H1 (cell line): ENCODE results near the gene DCX. TPM values are rescaled to one million over a fixed set of nuclear protein-coding genes. Genes with fewer than 3 reads are reported as not detected.

Experiments
- CTCF ChIA-PET: fragments of 300-600 bp; sonication (Branson Sonifier 250); formaldehyde crosslinking; loops from one replicate; lab custom pipeline; 2021; ENCODE audit not compliant: partially characterized antibody; lab: Charles Lee
- POLR2A ChIA-PET: fragments of 300-600 bp; sonication (Branson Sonifier 250); formaldehyde crosslinking; loops from one replicate; lab custom pipeline; 2021; ENCODE audit warnings: inconsistent platforms; ENCODE audit not compliant: partially characterized antibody; lab: Charles Lee
- DNase-seq, 2 experiments: peaks; one replicate each; pipeline versions ENCODE4 v3.0.0 to v3.0.0-alpha.2; 2010 to 2022; ENCODE audit warnings: low spot score in 2 of 2, low read depth in 1 of 2, mixed read lengths in 1 of 2
- FAIRE-seq: peaks from 2 replicates; lab custom pipeline; 2011; peaks lifted over from hg19 to GRCh38; lab: Jason Lieb, UNC
- H2AFZ ChIP-seq: 2 replicates; pipeline ENCODE4 v1.8.1; 2012; ENCODE audit warnings: low read length, inconsistent platforms
- H2AK5ac ChIP-seq: 2 replicates; pipeline ENCODE4 v1.6.1; 2013; ENCODE audit warnings: low read depth, low read length
- H2BK120ac ChIP-seq: replicated peaks from 2 replicates; pipeline ENCODE3; 2013; ENCODE audit warnings: low read depth, low read length, inconsistent platforms
- H2BK12ac ChIP-seq: 2 replicates; pipeline ENCODE4 v1.6.1; 2013; ENCODE audit warnings: low read depth, low read length
- H2BK15ac ChIP-seq: 2 replicates; pipeline ENCODE4 v1.6.1; 2013; ENCODE audit warnings: low read length
- H2BK20ac ChIP-seq: 2 replicates; pipeline ENCODE4 v1.6.1; 2013; ENCODE audit warnings: low read length
- H2BK5ac ChIP-seq: 2 replicates; pipeline ENCODE4 v1.6.1; 2013; ENCODE audit warnings: low read depth, low read length
- H3K14ac ChIP-seq: 2 replicates; pipeline ENCODE4 v1.6.1; 2013; ENCODE audit warnings: inconsistent platforms; ENCODE audit not compliant: insufficient read length
- H3K18ac ChIP-seq: 2 replicates; pipeline ENCODE4 v1.6.1; 2013; ENCODE audit warnings: low read length; ENCODE audit errors: extremely low read depth
- H3K23ac ChIP-seq: 2 replicates; pipeline ENCODE4 v1.6.1; 2013; ENCODE audit warnings: inconsistent platforms; ENCODE audit not compliant: insufficient read length
- H3K23me2 ChIP-seq: 2 replicates; pipeline ENCODE4 v1.6.1; 2013; ENCODE audit warnings: low read depth, low read length
- H3K27ac ChIP-seq: 2 replicates; pipeline ENCODE4 v1.6.1; 2011; ENCODE audit warnings: low read depth, low read length, inconsistent platforms
- H3K27me3 ChIP-seq, 4 experiments: replicated peaks in 1 of 4; 1 replicate in 1 of 4; 2 replicates in 3 of 4; pipeline versions ENCODE4 v1.6.1 to v1.8.1; 2011 to 2013; ENCODE audit warnings: low read length in 3 of 4, mild to moderate bottlenecking in 3 of 4, inconsistent platforms in 2 of 4, mixed read lengths in 2 of 4, moderate library complexity in 1 of 4; ENCODE audit not compliant: control insufficient read depth in 3 of 4, insufficient read depth in 3 of 4; ENCODE audit errors: extremely low read depth in 1 of 4
- H3K36me3 ChIP-seq, 4 experiments: 2 replicates each; pipeline versions ENCODE4 v1.6.1 to v1.8.1; 2011 to 2013; ENCODE audit warnings: mild to moderate bottlenecking in 4 of 4, low read length in 3 of 4, moderate library complexity in 2 of 4, control low read depth in 1 of 4, inconsistent platforms in 1 of 4; ENCODE audit not compliant: insufficient read depth in 4 of 4, control insufficient read depth in 2 of 4
- H3K4ac ChIP-seq: replicated peaks from 2 replicates; pipeline ENCODE3; 2013; ENCODE audit warnings: low read length, low read depth, mixed read lengths, inconsistent platforms; ENCODE audit not compliant: insufficient read length
- H3K4me1 ChIP-seq, 4 experiments: replicated peaks in 1 of 4; 1 replicate in 1 of 4; 2 replicates in 3 of 4; pipeline versions ENCODE4 v1.6.1 to v1.8.1; 2011 to 2013; ENCODE audit warnings: low read length in 3 of 4, inconsistent platforms in 2 of 4, mixed read lengths in 1 of 4; ENCODE audit not compliant: insufficient read depth in 4 of 4, control insufficient read depth in 3 of 4
- H3K4me2 ChIP-seq, 2 experiments: 2 replicates each; pipeline versions ENCODE4 v1.6.1 to v1.8.1; 2011 to 2013; ENCODE audit warnings: low read depth in 2 of 2, low read length in 2 of 2, control low read depth in 1 of 2, inconsistent platforms in 1 of 2, mild to moderate bottlenecking in 1 of 2; ENCODE audit not compliant: insufficient read depth in 1 of 2
- H3K4me3 ChIP-seq, 4 experiments: fragments of 200-600, 300-600 bp in 1 of 4; sonication (generic), shearing (Covaris generic), sonication (Bioruptor Twin) in 1 of 4; 2 replicates each; pipeline versions ENCODE4 v1.5.1 to v1.8.1; 2011 to 2016; ENCODE audit warnings: low read length in 4 of 4, low read depth in 3 of 4, control low read depth in 2 of 4, inconsistent platforms in 2 of 4, mild to moderate bottlenecking in 2 of 4, mixed read lengths in 1 of 4, moderate library complexity in 1 of 4; ENCODE audit not compliant: insufficient read depth in 2 of 4; ENCODE audit errors: extremely low read depth in 1 of 4
- H3K56ac ChIP-seq: replicated peaks from 2 replicates; pipeline ENCODE3; 2013; ENCODE audit warnings: low read depth, mild to moderate bottlenecking, mixed read lengths, low read length, inconsistent platforms; ENCODE audit not compliant: insufficient read length
- H3K79me1 ChIP-seq: 2 replicates; pipeline ENCODE4 v1.6.1; 2013; ENCODE audit warnings: low read depth, low read length, control low read depth
- H3K79me2 ChIP-seq, 2 experiments: 2 replicates each; pipeline versions ENCODE4 v1.6.1 to v1.8.1; 2012 to 2013; ENCODE audit warnings: low read length in 2 of 2, mild to moderate bottlenecking in 2 of 2, inconsistent platforms in 1 of 2; ENCODE audit not compliant: insufficient read depth in 2 of 2, control insufficient read depth in 1 of 2
- H3K9ac ChIP-seq, 4 experiments: replicated peaks in 1 of 4; 1 replicate in 1 of 4; 2 replicates in 3 of 4; pipeline versions ENCODE4 v1.6.1 to v1.8.1; 2011 to 2013; ENCODE audit warnings: low read depth in 3 of 4, low read length in 3 of 4, control low read depth in 2 of 4, mild to moderate bottlenecking in 2 of 4, moderate library complexity in 2 of 4, inconsistent platforms in 1 of 4; ENCODE audit errors: extremely low read depth in 1 of 4
- H3K9me3 ChIP-seq, 2 experiments: 2 replicates each; pipeline versions ENCODE4 v1.6.1 to v1.8.1; 2012 to 2013; ENCODE audit warnings: mild to moderate bottlenecking in 2 of 2, moderate library complexity in 2 of 2, control low read depth in 1 of 2, inconsistent platforms in 1 of 2, low read depth in 1 of 2, low read length in 1 of 2, mixed read lengths in 1 of 2; ENCODE audit not compliant: insufficient read depth in 2 of 2
- H4K20me1 ChIP-seq, 2 experiments: replicated peaks in 1 of 2; 2 replicates each; pipeline versions ENCODE3 to v1.8.1; 2011 to 2013; ENCODE audit warnings: inconsistent platforms in 2 of 2, low read length in 2 of 2, mild to moderate bottlenecking in 1 of 2; ENCODE audit not compliant: insufficient read depth in 2 of 2, control insufficient read depth in 1 of 2
- H4K5ac ChIP-seq: 2 replicates; pipeline ENCODE4 v1.6.1; 2013; ENCODE audit warnings: low read length, low read depth, mixed read lengths, inconsistent platforms; ENCODE audit not compliant: insufficient read length
- H4K8ac ChIP-seq: 2 replicates; pipeline ENCODE4 v1.8.0; 2013; ENCODE audit warnings: mild to moderate bottlenecking, moderate library complexity, low read length, inconsistent platforms; ENCODE audit not compliant: insufficient read depth; ENCODE audit errors: extremely low read depth
- H4K91ac ChIP-seq: replicated peaks from 2 replicates; pipeline ENCODE3; 2013; ENCODE audit warnings: low read length, mixed read lengths, inconsistent platforms; ENCODE audit not compliant: insufficient read length
- BACH1 ChIP-seq: IDR thresholded peaks from 2 replicates; pipeline ENCODE4 v1.6.1; 2012; ENCODE audit warnings: low read length, improper control_type of control experiment
- FOSL1 ChIP-seq: IDR thresholded peaks from 2 replicates; pipeline ENCODE4 v1.6.1; 2011; ENCODE audit warnings: mild to moderate bottlenecking, low read depth, low read length, moderate library complexity; ENCODE audit not compliant: insufficient read depth
- KDM1A ChIP-seq: fragments of 200-600, 300-600 bp; sonication (generic); IDR thresholded peaks from 2 replicates; pipeline ENCODE4 v1.7.1; 2016; ENCODE audit warnings: mild to moderate bottlenecking, low read length, borderline replicate concordance
- RNF2 ChIP-seq: fragments of 200-900, 300-1000 bp; sonication (generic); IDR thresholded peaks from 2 replicates; pipeline ENCODE4 v1.7.1; 2016; ENCODE audit warnings: borderline replicate concordance, low read depth, mild to moderate bottlenecking, antibody characterized with exemption, low read length; ENCODE audit not compliant: poor library complexity, severe bottlenecking; ENCODE audit errors: missing control alignments
- SP2 ChIP-seq: IDR thresholded peaks from 2 replicates; pipeline ENCODE4 v1.6.1; 2012; ENCODE audit warnings: mild to moderate bottlenecking, low read length, inconsistent platforms
- SRF ChIP-seq: IDR thresholded peaks from 2 replicates; pipeline ENCODE4 v1.6.1; 2011; ENCODE audit warnings: mild to moderate bottlenecking, low read depth, low read length, moderate library complexity
- WGBS, 2 experiments: shearing (Covaris generic) in 1 of 2; methylation state at CpG; one replicate each; pipeline versions ENCODE4 v1.1.6 to v1.1.7; 2013 to 2015; ENCODE audit warnings: low lambda C conversion rate in 2 of 2, mixed read lengths in 2 of 2, inconsistent platforms in 1 of 2, low coverage in 1 of 2, missing lambda C conversion rate in 1 of 2; ENCODE audit not compliant: insufficient replicate concordance in 2 of 2, insufficient coverage in 1 of 2, insufficient read length in 1 of 2; ENCODE audit errors: extremely low coverage in 1 of 2, missing lambda C conversion rate in 1 of 2; 5-methylcytosine and 5-hydroxymethylcytosine counted together
- polyA plus RNA-seq, 7 experiments: library from polyadenylated mRNA; depleted of rRNA in 3 of 7; stranded (reverse) in 5 of 7; unstranded in 2 of 7; fragments of >200 nt in 5 of 7; fragments of 200-250 nt in 2 of 7; gene quantifications; 1 replicate in 5 of 7; 2 replicates in 1 of 7; 4 replicates in 1 of 7; pipeline versions ENCODE4 v1.2.1 to v1.2.3, GENCODE V29; 2011 to 2013; ENCODE audit warnings: missing spikeins in 2 of 7, mixed read lengths in 2 of 7
- total RNA-seq: library from RNA; stranded (reverse); fragmentation: NEBNext Ultra II Directional; extraction: Animal tissue kit (Norgen Biotek cat#: 25700); gene quantifications from 2 replicates; pipeline ENCODE4 v1.2.1, GENCODE V29; 2021
- TF ChIP-seq, protein P1 (sequence below): IDR thresholded peaks from 2 replicates; pipeline ENCODE4 v1.6.1; 2012; ENCODE audit warnings: low read length, inconsistent platforms

DCX gene
- total and polyA plus RNA-seq, 2 of the 8 experiments (the other 6 are each of a cell fraction or from before 2014, with no cell fraction given), result 1.3 to 3.3 TPM

DNA sequence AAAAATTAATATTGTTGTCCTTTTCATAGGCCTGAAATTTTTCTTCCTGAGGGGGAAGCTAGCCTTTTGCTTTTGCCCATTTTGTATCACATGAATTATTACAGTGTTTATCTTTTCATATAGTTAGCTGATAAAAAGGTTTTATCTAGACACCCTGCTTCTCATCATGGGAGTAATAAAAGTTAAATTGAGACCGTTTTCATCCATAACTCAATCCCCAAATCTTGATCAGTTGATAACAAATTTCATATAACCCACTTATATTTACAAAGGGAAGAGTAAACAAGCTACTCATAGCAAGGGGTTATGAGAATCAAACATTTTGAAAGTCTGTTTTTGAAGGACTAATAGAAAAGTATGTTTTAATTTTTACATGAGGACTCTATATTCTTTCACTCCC lies 23.5 kb upstream of the DCX start:
- 86% methylated on average over 1 of the region's 1 CpG; no CpG with 5 or more reads in 1 of the 2 experiments for WGBS, 2 experiments
- TF ChIP-seq RNF2 (no peak), KDM1A (no peak), SP2 (no peak), FOSL1 (no peak), BACH1 (no peak), SRF (no peak)
- TF ChIP-seq, protein P1, sequence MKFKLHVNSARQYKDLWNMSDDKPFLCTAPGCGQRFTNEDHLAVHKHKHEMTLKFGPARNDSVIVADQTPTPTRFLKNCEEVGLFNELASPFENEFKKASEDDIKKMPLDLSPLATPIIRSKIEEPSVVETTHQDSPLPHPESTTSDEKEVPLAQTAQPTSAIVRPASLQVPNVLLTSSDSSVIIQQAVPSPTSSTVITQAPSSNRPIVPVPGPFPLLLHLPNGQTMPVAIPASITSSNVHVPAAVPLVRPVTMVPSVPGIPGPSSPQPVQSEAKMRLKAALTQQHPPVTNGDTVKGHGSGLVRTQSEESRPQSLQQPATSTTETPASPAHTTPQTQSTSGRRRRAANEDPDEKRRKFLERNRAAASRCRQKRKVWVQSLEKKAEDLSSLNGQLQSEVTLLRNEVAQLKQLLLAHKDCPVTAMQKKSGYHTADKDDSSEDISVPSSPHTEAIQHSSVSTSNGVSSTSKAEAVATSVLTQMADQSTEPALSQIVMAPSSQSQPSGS, result no peak
- POLR2A ChIA-PET, result no interaction called here

More for the DNA sequence above, 23.5 kb upstream of the DCX start:
- CTCF ChIA-PET, result interaction anchor here (1.2 to 1.5 kb wide), 2 partner anchors 12 to 13 kb away, joined by 3 read pairs; no protein-coding TSS in a partner anchor
- Histone ChIP-seq H3K23me2 (no peaks in the 10 kb centered on the region), H4K91ac (no peak overlapping the region), H2BK120ac (no peak overlapping the region), H4K8ac (no peak overlapping the region), H3K23ac (no peak overlapping the region), H2BK5ac (no peak overlapping the region), H3K79me1 (no peaks in the 10 kb centered on the region), H4K20me1 (no peaks in the 10 kb centered on the region), H2AK5ac (no peak overlapping the region), H3K36me3 (no peaks in the 10 kb centered on the region), H3K27ac (no peak overlapping the region), H2BK20ac (no peak overlapping the region), H2BK12ac (no peak overlapping the region), H2AFZ (no peak overlapping the region), H3K27me3 (no peaks in the 10 kb centered on the region), H3K4me3 (no peak overlapping the region), H3K9ac (no peak overlapping the region), H3K9me3 (no peaks in the 10 kb centered on the region), H3K79me2 (no peaks in the 10 kb centered on the region), H2BK15ac (no peak overlapping the region), H3K4me2 (no peak overlapping the region), H3K56ac (no peak overlapping the region), H3K4ac (no peak overlapping the region), H3K14ac (no peak overlapping the region), H4K5ac (no peak overlapping the region), H3K4me1 (no peaks in the 10 kb centered on the region), H3K18ac (no peak overlapping the region)
- no peak for FAIRE-seq
- no peak for DNase-seq
